ENCODE data around the gene FLVCR2. TPM values are rescaled to one million over a fixed set of nuclear protein-coding genes. Genes with fewer than 3 reads are reported as not detected.

FLVCR2 gene
- total RNA-seq, 6 donors from 2014 or later = 19.4 to 41.3 (median 31.8) TPM

GRCh38 chr14:75561013-75561432 is 17.4 kb upstream of the FLVCR2 start:
- TF ChIP-seq POLR2AphosphoS5 (IDR thresholded peaks at IDR 0.05) (no peak), CTCF (IDR thresholded peaks at IDR 0.05) (peak; percentile 74 to 88 (median 84)), EP300 (IDR thresholded peaks at IDR 0.05) (no peak), POLR2A (IDR thresholded peaks at IDR 0.05) (no peak)
- no peaks in the 10 kb centered on the region for H3K27me3 ChIP-seq
- no peak overlapping the region for H3K4me3 ChIP-seq
- no peak overlapping the region for H3K27ac ChIP-seq
- ATAC-seq (ENCODE audit: low FRiP score in 2 of 2) = peak; percentile 91 to 94
- DNase-seq = peak in 1 of 2 donors; percentile 90
- H3K4me1 ChIP-seq = peaks cover 14 to 18% (median 15%) of the 10 kb centered on the region in 4 donors
- H3K36me3 ChIP-seq = no peaks in the 10 kb centered on the region
- 6 to 8% methylated on average over 6 of the region's 6 CpGs for WGBS, 2 donors
- peaks cover 0 to 4% (median 0%) of the 10 kb centered on the region in 4 donors for H3K9me3 ChIP-seq

- DNase-seq (no peak), ATAC-seq (ENCODE audit: low FRiP score in 2 of 2) (no peak)
- H3K27ac ChIP-seq = no peak overlapping the region
- peaks cover 14 to 18% (median 15%) of the 10 kb centered on the region in 4 donors for H3K4me1 ChIP-seq
- peaks cover 0 to 2% (median 0%) of the 10 kb centered on the region in 4 donors for H3K9me3 ChIP-seq
- no peaks in the 10 kb centered on the region for H3K36me3 ChIP-seq
- TF ChIP-seq POLR2A (IDR thresholded peaks at IDR 0.05) = no peak
- no peak for TF ChIP-seq EP300 (IDR thresholded peaks at IDR 0.05)
- no peak for TF ChIP-seq POLR2AphosphoS5 (IDR thresholded peaks at IDR 0.05)
- no peak for TF ChIP-seq CTCF (IDR thresholded peaks at IDR 0.05)
- no peaks in the 10 kb centered on the region for H3K27me3 ChIP-seq
- no peak overlapping the region for H3K4me3 ChIP-seq
- 62 to 75% methylated on average over 6 to 7 of the region's 7 CpGs for WGBS, 2 donors
Observed at GRCh38 chr14:75562089-75562488, 16.3 kb upstream of the FLVCR2 start.

- DNase-seq (no peak), ATAC-seq (ENCODE audit: low FRiP score in 2 of 2) (no peak)
- Histone ChIP-seq H3K27me3 (no peaks in the 10 kb centered on the region), H3K4me1 (peaks cover 14 to 18% (median 15%) of the 10 kb centered on the region in 4 donors), H3K9me3 (no peaks in the 10 kb centered on the region), H3K4me3 (no peak overlapping the region), H3K36me3 (no peaks in the 10 kb centered on the region), H3K27ac (no peak overlapping the region)
- WGBS, 2 donors = 79 to 83% methylated on average over 4 of the region's 4 CpGs
- TF ChIP-seq POLR2A (IDR thresholded peaks at IDR 0.05) = no peak
- TF ChIP-seq EP300 (IDR thresholded peaks at IDR 0.05) = no peak
- no peak for TF ChIP-seq CTCF (IDR thresholded peaks at IDR 0.05)
- no peak for TF ChIP-seq POLR2AphosphoS5 (IDR thresholded peaks at IDR 0.05)
Observed at GRCh38 chr14:75562489-75562888, 15.9 kb upstream of the FLVCR2 start.

- no peak for ATAC-seq (ENCODE audit: low FRiP score in 2 of 2)
- H3K36me3 ChIP-seq = no peaks in the 10 kb centered on the region
Observed at GRCh38 chr14:75563931-75564330, 14.5 kb upstream of the FLVCR2 start.

GRCh38 chr14:75565056-75565455 is 13.4 kb upstream of the FLVCR2 start:
- WGBS, 2 donors = 85 to 94% methylated on average over 5 of the region's 5 CpGs
- no peak for DNase-seq

More at GRCh38 chr14:75563931-75564330, 14.5 kb upstream of the FLVCR2 start:
- Histone ChIP-seq H3K27ac (no peak overlapping the region), H3K4me3 (no peak overlapping the region), H3K4me1 (peaks cover 14 to 18% (median 15%) of the 10 kb centered on the region in 4 donors), H3K27me3 (no peaks in the 10 kb centered on the region), H3K9me3 (no peaks in the 10 kb centered on the region)
- WGBS, 2 donors = 76 to 85% methylated on average over 4 of the region's 4 CpGs
- TF ChIP-seq EP300 (IDR thresholded peaks at IDR 0.05) = no peak
- no peak for DNase-seq

More at GRCh38 chr14:75565056-75565455, 13.4 kb upstream of the FLVCR2 start:
- no peaks in the 10 kb centered on the region for H3K27me3 ChIP-seq
- ATAC-seq (ENCODE audit: low FRiP score in 2 of 2) = no peak
- no peaks in the 10 kb centered on the region for H3K9me3 ChIP-seq
- no peak overlapping the region for H3K4me3 ChIP-seq
- no peak overlapping the region for H3K27ac ChIP-seq
- H3K4me1 ChIP-seq = peaks cover 9 to 12% (median 10%) of the 10 kb centered on the region in 4 donors
- H3K36me3 ChIP-seq = no peaks in the 10 kb centered on the region
- TF ChIP-seq CTCF (IDR thresholded peaks at IDR 0.05) (no peak), POLR2A (IDR thresholded peaks at IDR 0.05) (no peak), EP300 (IDR thresholded peaks at IDR 0.05) (no peak), POLR2AphosphoS5 (IDR thresholded peaks at IDR 0.05) (no peak)
